HepG2 (cell line): ENCODE results near the gene PRKN.

Experiments
- FOXM1 ChIP-seq: sonication (generic); formaldehyde crosslinking; IDR thresholded peaks from 2 replicates; pipeline ENCODE4 v1.5.0; 2020; ENCODE audit warnings: missing genetic modification reagents
- GABPA ChIP-seq, 2 experiments: IDR thresholded peaks; 2 replicates each; pipeline ENCODE4 v1.6.1; 2011 to 2016; ENCODE audit warnings: low read depth in 2 of 2, low read length in 1 of 2, missing biosample characterization in 1 of 2, missing genetic modification characterization in 1 of 2
- POLR2AphosphoS5 ChIP-seq: IDR thresholded peaks from 2 replicates; pipeline ENCODE4 v1.6.1; 2012; ENCODE audit warnings: low read depth, low read length
- RAD21 ChIP-seq: fragments of 450-650 bp; formaldehyde crosslinking; IDR thresholded peaks from 2 replicates; pipeline ENCODE4 v1.5.0; 2020; ENCODE audit warnings: mild to moderate bottlenecking
- RBM22 ChIP-seq: fragments of 200-400 bp; formaldehyde crosslinking; optimal IDR thresholded peaks from 2 replicates; pipeline ENCODE3; 2017; ENCODE audit warnings: mild to moderate bottlenecking, low read length, moderate library complexity
- RNF2 ChIP-seq: fragments of 450-650 bp; conservative IDR thresholded peaks from 2 replicates; pipeline ENCODE4 v1.6.1; 2016; ENCODE audit warnings: low read depth
- SMAD3 ChIP-seq: sonication (generic); formaldehyde crosslinking; IDR thresholded peaks from 2 replicates; pipeline ENCODE4 v1.4.0; 2020; ENCODE audit warnings: missing genetic modification reagents
- TAF15 ChIP-seq: fragments of 200-400 bp; formaldehyde crosslinking; IDR thresholded peaks from one replicate; pipeline ENCODE4 v1.6.1; 2018; ENCODE audit warnings: mild to moderate bottlenecking, low read depth, low read length; ENCODE audit not compliant: poor library complexity, severe bottlenecking
- ZNF207 ChIP-seq: fragments of 450-650 bp; IDR thresholded peaks from 2 replicates; pipeline ENCODE4 v1.6.1; 2016; ENCODE audit warnings: antibody characterized with exemption, borderline replicate concordance
- ZNF282 ChIP-seq: fragments of 450-650 bp; IDR thresholded peaks from 2 replicates; pipeline ENCODE4 v1.6.1; 2018; ENCODE audit not compliant: partially characterized antibody
- ZNF598 ChIP-seq: sonication (generic); formaldehyde crosslinking; IDR thresholded peaks from 2 replicates; pipeline ENCODE4 v1.5.1; 2020; ENCODE audit warnings: mild to moderate bottlenecking, missing genetic modification reagents, borderline replicate concordance
- TF ChIP-seq, protein P1 (sequence below): sonication (generic); formaldehyde crosslinking; conservative IDR thresholded peaks from 2 replicates; pipeline ENCODE4 v1.8.1; 2023; ENCODE audit warnings: missing genetic modification reagents
- TF ChIP-seq, protein P2 (sequence below): sonication (generic); formaldehyde crosslinking; IDR thresholded peaks from 2 replicates; pipeline ENCODE4 v1.4.0; 2020; ENCODE audit warnings: missing genetic modification reagents, borderline replicate concordance
- TF ChIP-seq, protein P3 (sequence below): sonication (generic); formaldehyde crosslinking; IDR thresholded peaks from 2 replicates; pipeline ENCODE4 v1.5.0; 2020; ENCODE audit warnings: mild to moderate bottlenecking, missing genetic modification reagents, moderate library complexity

DNA sequence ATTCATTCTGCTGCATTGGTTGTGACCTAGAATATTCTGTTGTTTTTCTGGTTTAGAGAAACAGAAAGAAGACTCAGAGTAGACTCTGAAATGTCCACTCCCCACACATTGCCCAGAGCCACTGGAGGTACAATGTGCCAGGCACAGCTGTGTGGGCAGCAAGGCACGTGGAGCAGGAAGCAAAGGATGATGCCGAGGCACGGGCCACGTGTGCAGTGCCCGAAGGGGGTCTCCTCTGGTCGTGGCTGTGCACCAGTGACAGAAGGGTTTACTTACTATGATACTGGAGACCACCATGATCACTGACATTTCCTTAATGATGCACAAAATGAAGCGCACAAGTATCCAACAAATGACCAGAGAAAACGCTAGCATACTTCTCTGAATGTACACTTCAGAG lies 488.9 kb downstream of the PRKN start:
- TF ChIP-seq TAF15 (no peak), RNF2 (no peak), ZNF598 (no peak), RBM22 (no peak), ZNF207 (no peak), SMAD3 (no peak), ZNF282 (no peak), GABPA (IDR thresholded peaks at IDR 0.05; ENCODE audit: low read depth, low read length) (no peak), GABPA (CRISPR knock-in tag; IDR thresholded peaks at IDR 0.05; ENCODE audit: low read depth) (no peak), RAD21 (CRISPR knock-in tag) (no peak), FOXM1 (no peak), POLR2AphosphoS5 (no peak)
- TF ChIP-seq, protein P1, sequence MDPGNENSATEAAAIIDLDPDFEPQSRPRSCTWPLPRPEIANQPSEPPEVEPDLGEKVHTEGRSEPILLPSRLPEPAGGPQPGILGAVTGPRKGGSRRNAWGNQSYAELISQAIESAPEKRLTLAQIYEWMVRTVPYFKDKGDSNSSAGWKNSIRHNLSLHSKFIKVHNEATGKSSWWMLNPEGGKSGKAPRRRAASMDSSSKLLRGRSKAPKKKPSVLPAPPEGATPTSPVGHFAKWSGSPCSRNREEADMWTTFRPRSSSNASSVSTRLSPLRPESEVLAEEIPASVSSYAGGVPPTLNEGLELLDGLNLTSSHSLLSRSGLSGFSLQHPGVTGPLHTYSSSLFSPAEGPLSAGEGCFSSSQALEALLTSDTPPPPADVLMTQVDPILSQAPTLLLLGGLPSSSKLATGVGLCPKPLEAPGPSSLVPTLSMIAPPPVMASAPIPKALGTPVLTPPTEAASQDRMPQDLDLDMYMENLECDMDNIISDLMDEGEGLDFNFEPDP (CRISPR knock-in tag) = no peak
- TF ChIP-seq, protein P2, sequence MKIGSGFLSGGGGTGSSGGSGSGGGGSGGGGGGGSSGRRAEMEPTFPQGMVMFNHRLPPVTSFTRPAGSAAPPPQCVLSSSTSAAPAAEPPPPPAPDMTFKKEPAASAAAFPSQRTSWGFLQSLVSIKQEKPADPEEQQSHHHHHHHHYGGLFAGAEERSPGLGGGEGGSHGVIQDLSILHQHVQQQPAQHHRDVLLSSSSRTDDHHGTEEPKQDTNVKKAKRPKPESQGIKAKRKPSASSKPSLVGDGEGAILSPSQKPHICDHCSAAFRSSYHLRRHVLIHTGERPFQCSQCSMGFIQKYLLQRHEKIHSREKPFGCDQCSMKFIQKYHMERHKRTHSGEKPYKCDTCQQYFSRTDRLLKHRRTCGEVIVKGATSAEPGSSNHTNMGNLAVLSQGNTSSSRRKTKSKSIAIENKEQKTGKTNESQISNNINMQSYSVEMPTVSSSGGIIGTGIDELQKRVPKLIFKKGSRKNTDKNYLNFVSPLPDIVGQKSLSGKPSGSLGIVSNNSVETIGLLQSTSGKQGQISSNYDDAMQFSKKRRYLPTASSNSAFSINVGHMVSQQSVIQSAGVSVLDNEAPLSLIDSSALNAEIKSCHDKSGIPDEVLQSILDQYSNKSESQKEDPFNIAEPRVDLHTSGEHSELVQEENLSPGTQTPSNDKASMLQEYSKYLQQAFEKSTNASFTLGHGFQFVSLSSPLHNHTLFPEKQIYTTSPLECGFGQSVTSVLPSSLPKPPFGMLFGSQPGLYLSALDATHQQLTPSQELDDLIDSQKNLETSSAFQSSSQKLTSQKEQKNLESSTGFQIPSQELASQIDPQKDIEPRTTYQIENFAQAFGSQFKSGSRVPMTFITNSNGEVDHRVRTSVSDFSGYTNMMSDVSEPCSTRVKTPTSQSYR (CRISPR knock-in tag) = no peak
- TF ChIP-seq, protein P3, sequence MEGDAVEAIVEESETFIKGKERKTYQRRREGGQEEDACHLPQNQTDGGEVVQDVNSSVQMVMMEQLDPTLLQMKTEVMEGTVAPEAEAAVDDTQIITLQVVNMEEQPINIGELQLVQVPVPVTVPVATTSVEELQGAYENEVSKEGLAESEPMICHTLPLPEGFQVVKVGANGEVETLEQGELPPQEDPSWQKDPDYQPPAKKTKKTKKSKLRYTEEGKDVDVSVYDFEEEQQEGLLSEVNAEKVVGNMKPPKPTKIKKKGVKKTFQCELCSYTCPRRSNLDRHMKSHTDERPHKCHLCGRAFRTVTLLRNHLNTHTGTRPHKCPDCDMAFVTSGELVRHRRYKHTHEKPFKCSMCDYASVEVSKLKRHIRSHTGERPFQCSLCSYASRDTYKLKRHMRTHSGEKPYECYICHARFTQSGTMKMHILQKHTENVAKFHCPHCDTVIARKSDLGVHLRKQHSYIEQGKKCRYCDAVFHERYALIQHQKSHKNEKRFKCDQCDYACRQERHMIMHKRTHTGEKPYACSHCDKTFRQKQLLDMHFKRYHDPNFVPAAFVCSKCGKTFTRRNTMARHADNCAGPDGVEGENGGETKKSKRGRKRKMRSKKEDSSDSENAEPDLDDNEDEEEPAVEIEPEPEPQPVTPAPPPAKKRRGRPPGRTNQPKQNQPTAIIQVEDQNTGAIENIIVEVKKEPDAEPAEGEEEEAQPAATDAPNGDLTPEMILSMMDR (CRISPR knock-in tag) = no peak
